Sigmoid colon (tissue), 7 donors: ENCODE results near the gene CLSTN2. TPM values are rescaled to one million over a fixed set of nuclear protein-coding genes. Genes with fewer than 3 reads are reported as not detected.

Experiments
- DNase-seq: peaks from one replicate; pipeline ENCODE4 v3.0.0-alpha.2; 2019
- H3K27ac ChIP-seq, 4 donors: fragments of 200-600 bp; sonication (generic); one replicate each; pipeline ENCODE4 v1.5.1; 2016 to 2019; ENCODE audit warnings: mild to moderate bottlenecking in 1 of 4
- H3K27me3 ChIP-seq, 3 donors: fragments of 200-600 bp; sonication (generic); one replicate each; pipeline ENCODE4 v1.5.1; 2019; ENCODE audit warnings: mild to moderate bottlenecking in 1 of 3
- H3K36me3 ChIP-seq, 4 donors: fragments of 200-600 bp; sonication (generic); one replicate each; pipeline ENCODE4 v1.5.1; 2016 to 2019
- H3K4me1 ChIP-seq, 4 donors: fragments of 200-600 bp; sonication (generic); one replicate each; pipeline ENCODE4 v1.5.1; 2017 to 2019
- H3K4me3 ChIP-seq, 4 donors: fragments of 200-600 bp; sonication (generic); one replicate each; pipeline ENCODE4 v1.5.1; 2017 to 2019; ENCODE audit warnings: mild to moderate bottlenecking in 2 of 4, moderate library complexity in 1 of 4
- H3K9me3 ChIP-seq, 4 donors: fragments of 200-600 bp in 3 of 4; sonication (generic) in 3 of 4; one replicate each; pipeline versions ENCODE4 v1.5.1 to v1.6.1; 2013 to 2019
- EP300 ChIP-seq, 4 donors: sonication (generic); formaldehyde crosslinking; IDR thresholded peaks; one replicate each; pipeline ENCODE4 v1.6.1; 2017; ENCODE audit warnings: antibody characterized with exemption in 4 of 4
- POLR2A ChIP-seq, 2 donors: fragments of 450-650 bp; IDR thresholded peaks; one replicate each; pipeline ENCODE4 v1.6.1; 2016; ENCODE audit warnings: antibody characterized with exemption in 2 of 2, mild to moderate bottlenecking in 2 of 2, moderate library complexity in 2 of 2
- POLR2AphosphoS5 ChIP-seq, 4 donors: sonication (generic); formaldehyde crosslinking; IDR thresholded peaks; one replicate each; pipeline ENCODE4 v1.6.1; 2017; ENCODE audit warnings: antibody characterized with exemption in 4 of 4
- WGBS, 2 donors: extraction: QIAGEN DNeasy Blood & Tissue Kit; methylation state at CpG; one replicate each; pipeline ENCODE4 v1.1.7; 2013; 5-methylcytosine and 5-hydroxymethylcytosine counted together
- intact Hi-C: fragments of 100-400 bp; cut with DNase I; formaldehyde crosslinking; loops from one replicate; pipeline ENCODE4 v1.15.1; 2023
- polyA plus RNA-seq, 3 donors: library from polyadenylated mRNA; stranded (reverse); fragments of 200-250 nt; gene quantifications; one replicate each; pipeline ENCODE4 v1.2.3, GENCODE V29; 2013
- total RNA-seq, 4 donors: library from RNA; depleted of rRNA; stranded (reverse); fragments of >200 nt; gene quantifications; one replicate each; pipeline ENCODE4 v1.1.0, GENCODE V29; 2016
- TF ChIP-seq, protein P1 (sequence below), 4 experiments: fragments of 450-650 bp in 3 of 4; fragments of 200-600 bp in 1 of 4; IDR thresholded peaks; one replicate each; pipeline ENCODE4 v1.5.1; 2016 to 2019; ENCODE audit warnings: antibody characterized with exemption in 4 of 4, mild to moderate bottlenecking in 3 of 4, moderate library complexity in 2 of 4
- donor health status: healthy with polysubstance abuse.
- donor health status: Bipolar disorder and iron deficiency.
- donor health status: healthy.

CLSTN2 gene
- total and polyA plus RNA-seq, 7 donors, result 0.23 to 8.3 (median 2.7) TPM

DNA sequence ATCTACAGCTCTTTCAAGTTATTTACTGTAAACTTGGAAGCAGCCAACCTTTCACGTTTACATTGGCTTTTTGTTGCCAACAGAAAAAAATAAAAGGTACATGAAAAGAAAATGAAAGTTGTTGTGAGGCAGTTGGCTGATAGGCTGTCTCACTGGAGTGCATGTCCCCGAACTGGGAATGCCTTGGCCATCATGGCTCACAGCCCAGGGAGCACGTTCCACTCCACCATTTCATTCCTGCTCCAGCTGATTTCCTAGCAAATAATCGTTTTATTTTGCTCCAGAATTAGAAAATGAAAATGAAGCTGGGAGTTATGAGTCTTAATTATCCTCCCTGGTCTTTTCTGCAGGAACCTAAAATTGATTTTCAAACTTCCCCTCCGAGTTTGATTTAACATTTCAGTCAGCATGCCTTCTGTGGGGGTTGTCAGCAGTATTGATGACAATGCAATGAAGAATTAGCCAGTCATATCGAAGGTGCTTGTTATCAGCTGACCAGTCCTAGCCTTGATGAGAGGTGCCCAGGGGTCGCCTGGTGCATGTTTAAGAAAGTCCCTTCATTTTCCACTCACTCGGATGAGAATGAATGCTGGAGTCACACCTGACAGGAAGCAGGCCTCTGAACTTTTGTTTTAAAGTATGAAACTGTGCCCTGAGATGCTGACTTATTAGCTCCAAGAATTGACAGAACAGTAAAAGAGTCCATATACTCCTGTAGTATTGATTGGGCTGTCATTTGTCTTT, 449.2 kb downstream of the CLSTN2 start:
- H3K9me3 ChIP-seq, result no peaks in the 10 kb centered on the region
- no peaks in the 10 kb centered on the region for H3K4me1 ChIP-seq
- WGBS, 2 donors, result 58 to 61% methylated on average over 8 of the region's 8 CpGs
- H3K4me3 ChIP-seq, result no peak overlapping the region
- no peak for TF ChIP-seq POLR2A (IDR thresholded peaks at IDR 0.05)
- TF ChIP-seq, protein P1, sequence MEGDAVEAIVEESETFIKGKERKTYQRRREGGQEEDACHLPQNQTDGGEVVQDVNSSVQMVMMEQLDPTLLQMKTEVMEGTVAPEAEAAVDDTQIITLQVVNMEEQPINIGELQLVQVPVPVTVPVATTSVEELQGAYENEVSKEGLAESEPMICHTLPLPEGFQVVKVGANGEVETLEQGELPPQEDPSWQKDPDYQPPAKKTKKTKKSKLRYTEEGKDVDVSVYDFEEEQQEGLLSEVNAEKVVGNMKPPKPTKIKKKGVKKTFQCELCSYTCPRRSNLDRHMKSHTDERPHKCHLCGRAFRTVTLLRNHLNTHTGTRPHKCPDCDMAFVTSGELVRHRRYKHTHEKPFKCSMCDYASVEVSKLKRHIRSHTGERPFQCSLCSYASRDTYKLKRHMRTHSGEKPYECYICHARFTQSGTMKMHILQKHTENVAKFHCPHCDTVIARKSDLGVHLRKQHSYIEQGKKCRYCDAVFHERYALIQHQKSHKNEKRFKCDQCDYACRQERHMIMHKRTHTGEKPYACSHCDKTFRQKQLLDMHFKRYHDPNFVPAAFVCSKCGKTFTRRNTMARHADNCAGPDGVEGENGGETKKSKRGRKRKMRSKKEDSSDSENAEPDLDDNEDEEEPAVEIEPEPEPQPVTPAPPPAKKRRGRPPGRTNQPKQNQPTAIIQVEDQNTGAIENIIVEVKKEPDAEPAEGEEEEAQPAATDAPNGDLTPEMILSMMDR (IDR thresholded peaks at IDR 0.05), result no peak
- no peak for TF ChIP-seq POLR2AphosphoS5 (IDR thresholded peaks at IDR 0.05)
- no peak for TF ChIP-seq EP300 (IDR thresholded peaks at IDR 0.05)
- no peak overlapping the region for H3K27ac ChIP-seq
- intact Hi-C loops, result no loop called here
- H3K27me3 ChIP-seq, result no peaks in the 10 kb centered on the region
- H3K36me3 ChIP-seq, result no peaks in the 10 kb centered on the region
- DNase-seq, result no peak

- Histone ChIP-seq H3K4me1 (no peaks in the 10 kb centered on the region), H3K9me3 (no peaks in the 10 kb centered on the region), H3K4me3 (no peak overlapping the region), H3K36me3 (no peaks in the 10 kb centered on the region), H3K27ac (no peak overlapping the region), H3K27me3 (no peaks in the 10 kb centered on the region)
- TF ChIP-seq POLR2A (IDR thresholded peaks at IDR 0.05) (no peak), EP300 (IDR thresholded peaks at IDR 0.05) (no peak), POLR2AphosphoS5 (IDR thresholded peaks at IDR 0.05) (no peak)
- TF ChIP-seq, protein P1 (IDR thresholded peaks at IDR 0.05), result no peak
- intact Hi-C loops, result no loop called here
- WGBS, 2 donors, result 78 to 88% methylated on average over 1 of the region's 1 CpG
- DNase-seq, result no peak
Measured at GRCh38 chr3:140384876-140385275, 449.9 kb downstream of the CLSTN2 start.

DNA sequence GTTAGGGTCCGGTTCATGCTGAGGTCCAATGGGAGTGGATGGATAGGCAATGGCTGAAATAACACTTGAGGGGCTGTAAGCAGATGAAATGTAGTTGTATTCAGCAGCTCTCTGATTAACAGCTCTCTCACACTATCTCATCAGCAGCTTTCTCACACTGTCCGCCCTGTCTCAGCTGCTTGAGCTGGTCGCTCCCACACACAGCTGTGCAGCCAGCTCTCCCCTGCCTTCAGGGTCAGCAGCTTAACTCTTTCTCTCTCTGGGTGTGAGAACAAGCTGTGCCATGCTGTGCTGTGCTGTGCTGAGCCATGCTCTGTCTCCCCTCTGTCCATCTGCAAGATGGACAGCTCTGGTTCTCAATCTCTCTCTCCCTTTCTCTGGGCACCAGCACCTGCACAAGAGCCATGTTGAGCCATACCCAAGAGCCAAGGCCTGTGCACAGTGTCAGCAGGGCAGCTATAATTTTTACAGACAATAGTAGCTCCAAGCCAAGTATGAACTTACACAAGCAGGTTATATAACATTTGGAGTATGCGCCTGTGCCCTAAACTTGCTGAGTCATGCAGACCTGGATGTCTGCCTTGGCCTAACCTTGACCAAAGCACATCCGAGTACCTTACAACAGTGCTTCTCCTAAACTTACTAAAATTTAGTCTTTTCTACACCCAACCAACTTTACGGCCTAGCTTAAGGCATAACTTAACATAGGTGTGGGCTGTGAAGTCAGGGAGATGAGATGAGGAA, 451.5 kb downstream of the CLSTN2 start:
- DNase-seq, result no peak
- Histone ChIP-seq H3K9me3 (no peaks in the 10 kb centered on the region), H3K36me3 (no peaks in the 10 kb centered on the region), H3K27ac (no peak overlapping the region), H3K4me3 (no peak overlapping the region), H3K4me1 (no peaks in the 10 kb centered on the region), H3K27me3 (no peaks in the 10 kb centered on the region)
- 71 to 76% methylated on average over 6 of the region's 6 CpGs for WGBS, 2 donors
- intact Hi-C loops, result no loop called here
- TF ChIP-seq POLR2AphosphoS5 (IDR thresholded peaks at IDR 0.05), result peak in 1 of 4 donors; percentile 8
- TF ChIP-seq POLR2A (IDR thresholded peaks at IDR 0.05), result no peak

GRCh38 chr3:140387244-140387643, 452.3 kb downstream of the CLSTN2 start:
- intact Hi-C loops, result no loop called here

More at GRCh38 chr3:140387244-140387643, 452.3 kb downstream of the CLSTN2 start:
- Histone ChIP-seq H3K36me3 (no peaks in the 10 kb centered on the region), H3K27me3 (no peaks in the 10 kb centered on the region), H3K27ac (no peak overlapping the region), H3K9me3 (no peaks in the 10 kb centered on the region), H3K4me1 (no peaks in the 10 kb centered on the region), H3K4me3 (no peak overlapping the region)
- TF ChIP-seq, protein P1 (IDR thresholded peaks at IDR 0.05), result no peak
- no peak for TF ChIP-seq POLR2A (IDR thresholded peaks at IDR 0.05)
- 93% methylated on average over 2 of the region's 2 CpGs for WGBS, 2 donors
- no peak for DNase-seq
